ENCODE results near the gene TNS4.

DNA sequence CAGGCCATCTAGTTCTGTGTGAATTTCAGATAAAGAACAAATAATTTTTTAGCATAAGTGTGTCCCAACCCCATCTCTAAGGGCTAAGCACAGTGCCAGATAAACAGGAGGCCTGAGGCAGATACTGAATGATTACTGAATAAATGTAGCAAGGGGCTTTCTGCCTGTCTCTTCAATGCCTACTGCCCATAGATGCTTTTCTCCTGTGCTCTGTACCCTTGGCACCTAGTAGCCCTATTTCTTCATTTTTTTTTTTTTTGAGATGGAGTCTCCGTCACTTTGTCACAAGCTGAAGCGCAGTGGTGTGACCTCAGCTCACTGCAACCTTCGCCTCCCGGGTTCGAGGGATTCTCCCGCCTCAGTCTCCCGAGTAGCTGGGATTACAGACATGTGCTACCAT is 32.9 kb downstream of the TNS4 start:
- TF ChIP-seq, protein P1, sequence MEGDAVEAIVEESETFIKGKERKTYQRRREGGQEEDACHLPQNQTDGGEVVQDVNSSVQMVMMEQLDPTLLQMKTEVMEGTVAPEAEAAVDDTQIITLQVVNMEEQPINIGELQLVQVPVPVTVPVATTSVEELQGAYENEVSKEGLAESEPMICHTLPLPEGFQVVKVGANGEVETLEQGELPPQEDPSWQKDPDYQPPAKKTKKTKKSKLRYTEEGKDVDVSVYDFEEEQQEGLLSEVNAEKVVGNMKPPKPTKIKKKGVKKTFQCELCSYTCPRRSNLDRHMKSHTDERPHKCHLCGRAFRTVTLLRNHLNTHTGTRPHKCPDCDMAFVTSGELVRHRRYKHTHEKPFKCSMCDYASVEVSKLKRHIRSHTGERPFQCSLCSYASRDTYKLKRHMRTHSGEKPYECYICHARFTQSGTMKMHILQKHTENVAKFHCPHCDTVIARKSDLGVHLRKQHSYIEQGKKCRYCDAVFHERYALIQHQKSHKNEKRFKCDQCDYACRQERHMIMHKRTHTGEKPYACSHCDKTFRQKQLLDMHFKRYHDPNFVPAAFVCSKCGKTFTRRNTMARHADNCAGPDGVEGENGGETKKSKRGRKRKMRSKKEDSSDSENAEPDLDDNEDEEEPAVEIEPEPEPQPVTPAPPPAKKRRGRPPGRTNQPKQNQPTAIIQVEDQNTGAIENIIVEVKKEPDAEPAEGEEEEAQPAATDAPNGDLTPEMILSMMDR (IDR thresholded peaks at IDR 0.05), result no peak
- TF ChIP-seq ZFX (IDR thresholded peaks at IDR 0.05; ENCODE audit: borderline replicate concordance), result no peak

Data from 22Rv1 (cell line).